H1 (cell line): Measurements from ENCODE around the gene GTF3C2. TPM values are rescaled to one million over a fixed set of nuclear protein-coding genes. Genes with fewer than 3 reads are reported as not detected.

Source experiments
- BACH1 ChIP-seq: IDR thresholded peaks from 2 replicates; pipeline ENCODE4 v1.6.1; 2012; ENCODE audit warnings: low read length, improper control_type of control experiment
- CBX8 ChIP-seq: fragments of 300-800, 300-1000 bp; sonication (generic); IDR thresholded peaks from 2 replicates; pipeline ENCODE4 v1.7.1; 2016; ENCODE audit warnings: low read depth, low read length, borderline replicate concordance
- CHD7 ChIP-seq: fragments of 300-600 bp; sonication (generic); IDR thresholded peaks from 2 replicates; pipeline ENCODE4 v1.7.1; 2012; ENCODE audit warnings: low read length, moderate library complexity, mild to moderate bottlenecking, inconsistent platforms; ENCODE audit not compliant: insufficient replicate concordance
- CTCF ChIP-seq, 3 experiments: IDR thresholded peaks; 1 replicate in 2 of 3; 2 replicates in 1 of 3; pipeline versions ENCODE4 v1.5.1 to v1.6.1; 2011; ENCODE audit warnings: low read length in 3 of 3, mild to moderate bottlenecking in 3 of 3, inconsistent platforms in 2 of 3, low read depth in 1 of 3, moderate library complexity in 1 of 3; ENCODE audit not compliant: insufficient read depth in 1 of 3; ENCODE audit errors: control extremely low read depth in 1 of 3
- MAFK ChIP-seq: IDR thresholded peaks from 2 replicates; pipeline ENCODE4 v1.6.1; 2012; ENCODE audit warnings: low read depth, mild to moderate bottlenecking, improper control_type of control experiment, low read length
- RNF2 ChIP-seq: fragments of 200-900, 300-1000 bp; sonication (generic); IDR thresholded peaks from 2 replicates; pipeline ENCODE4 v1.7.1; 2016; ENCODE audit warnings: borderline replicate concordance, low read depth, mild to moderate bottlenecking, antibody characterized with exemption, low read length; ENCODE audit not compliant: poor library complexity, severe bottlenecking; ENCODE audit errors: missing control alignments
- TCF12 ChIP-seq: IDR thresholded peaks from 2 replicates; pipeline ENCODE4 v1.6.1; 2011; ENCODE audit warnings: low read depth, mild to moderate bottlenecking, low read length
- polyA plus RNA-seq, 7 experiments: library from polyadenylated mRNA; depleted of rRNA in 3 of 7; stranded (reverse) in 5 of 7; unstranded in 2 of 7; fragments of >200 nt in 5 of 7; fragments of 200-250 nt in 2 of 7; gene quantifications; 1 replicate in 5 of 7; 2 replicates in 1 of 7; 4 replicates in 1 of 7; pipeline versions ENCODE4 v1.2.1 to v1.2.3, GENCODE V29; 2011 to 2013; ENCODE audit warnings: missing spikeins in 2 of 7, mixed read lengths in 2 of 7
- total RNA-seq: library from RNA; stranded (reverse); fragmentation: NEBNext Ultra II Directional; extraction: Animal tissue kit (Norgen Biotek cat#: 25700); gene quantifications from 2 replicates; pipeline ENCODE4 v1.2.1, GENCODE V29; 2021

Gene GTF3C2
- total and polyA plus RNA-seq, 2 of the 8 experiments (the other 6 are each of a cell fraction or from before 2014, with no cell fraction given), result 118 to 127 TPM

GRCh38 chr2:27356382-27357181 lies at the start of gene GTF3C2 (continued):
- TF ChIP-seq TCF12 (no peak), CTCF (IDR thresholded peaks at IDR 0.05; ENCODE audit: control extremely low read depth in 1 of 3, insufficient read depth in 1 of 3, low read depth in 1 of 3, low read length in 3 of 3) (no peak), CBX8 (no peak), RNF2 (no peak), MAFK (no peak), CHD7 (no peak), BACH1 (no peak)
